AG04450 (cell line): ENCODE data around the gene PDZD2. TPM values are rescaled to one million over a fixed set of nuclear protein-coding genes. Genes with fewer than 3 reads are reported as not detected.

Experiments used
- CTCF ChIA-PET: fragments of 300-600, 350-600 bp; formaldehyde crosslinking; extraction: SDS; loops from one replicate; lab custom pipeline; 2022; ENCODE audit warnings: antibody characterized with exemption, inconsistent platforms; lab: Charles Lee
- POLR2A ChIA-PET: fragments of 350-600 bp; formaldehyde crosslinking; extraction: SDS; loops from one replicate; lab custom pipeline; 2021; ENCODE audit warnings: antibody characterized with exemption, inconsistent platforms; lab: Yijun Ruan, JAX
- DNase-seq: peaks from one replicate; pipeline ENCODE4 v3.0.0-alpha.2; 2011; ENCODE audit warnings: low read depth, low spot score
- H3K27ac ChIP-seq: one replicate; pipeline ENCODE4 v1.5.1; 2012; ENCODE audit warnings: low read depth, low read length, control low read depth
- H3K27me3 ChIP-seq: one replicate; pipeline ENCODE4 v1.6.0; 2012; ENCODE audit warnings: low read length; ENCODE audit not compliant: control insufficient read depth, insufficient read depth
- H3K4me3 ChIP-seq: 2 replicates; pipeline ENCODE4 v1.5.1; 2011; ENCODE audit warnings: mild to moderate bottlenecking, low read depth, low read length, control low read depth
- H3K9me3 ChIP-seq: 2 replicates; pipeline ENCODE4 v1.5.1; 2012; ENCODE audit warnings: low read length; ENCODE audit not compliant: control insufficient read depth, insufficient read depth
- polyA plus RNA-seq: library from polyadenylated mRNA; depleted of rRNA; stranded (reverse); fragments of >200 nt; gene quantifications from 2 replicates; pipeline ENCODE4 v1.2.3, GENCODE V29; 2011
- TF ChIP-seq, protein P1 (sequence below): IDR thresholded peaks from 2 replicates; pipeline ENCODE4 v1.5.1; 2011; ENCODE audit warnings: low read depth, low read length, control low read depth, inconsistent platforms

The PDZD2 gene
- polyA plus RNA-seq, 1 experiment, result 0.40 TPM

DNA sequence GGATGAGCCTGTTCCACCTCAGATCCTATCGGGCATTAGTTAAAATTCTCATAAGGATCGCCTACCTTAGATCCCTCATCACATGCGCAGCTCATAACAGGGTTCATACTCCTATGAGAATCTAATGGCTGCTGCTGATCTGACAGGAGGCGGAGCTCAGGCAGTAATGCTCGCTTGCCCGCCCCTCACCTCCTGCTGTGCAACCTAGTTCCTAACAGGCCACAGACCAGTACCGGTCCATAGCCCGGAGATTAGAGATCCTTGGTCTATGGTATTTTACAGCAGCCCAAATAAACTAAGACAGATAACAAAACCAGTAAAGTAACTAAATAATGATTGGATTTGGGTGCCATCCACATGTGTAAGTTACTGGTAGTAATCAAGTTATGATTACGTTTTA is 517.7 kb downstream of the PDZD2 start:
- TF ChIP-seq, protein P1, sequence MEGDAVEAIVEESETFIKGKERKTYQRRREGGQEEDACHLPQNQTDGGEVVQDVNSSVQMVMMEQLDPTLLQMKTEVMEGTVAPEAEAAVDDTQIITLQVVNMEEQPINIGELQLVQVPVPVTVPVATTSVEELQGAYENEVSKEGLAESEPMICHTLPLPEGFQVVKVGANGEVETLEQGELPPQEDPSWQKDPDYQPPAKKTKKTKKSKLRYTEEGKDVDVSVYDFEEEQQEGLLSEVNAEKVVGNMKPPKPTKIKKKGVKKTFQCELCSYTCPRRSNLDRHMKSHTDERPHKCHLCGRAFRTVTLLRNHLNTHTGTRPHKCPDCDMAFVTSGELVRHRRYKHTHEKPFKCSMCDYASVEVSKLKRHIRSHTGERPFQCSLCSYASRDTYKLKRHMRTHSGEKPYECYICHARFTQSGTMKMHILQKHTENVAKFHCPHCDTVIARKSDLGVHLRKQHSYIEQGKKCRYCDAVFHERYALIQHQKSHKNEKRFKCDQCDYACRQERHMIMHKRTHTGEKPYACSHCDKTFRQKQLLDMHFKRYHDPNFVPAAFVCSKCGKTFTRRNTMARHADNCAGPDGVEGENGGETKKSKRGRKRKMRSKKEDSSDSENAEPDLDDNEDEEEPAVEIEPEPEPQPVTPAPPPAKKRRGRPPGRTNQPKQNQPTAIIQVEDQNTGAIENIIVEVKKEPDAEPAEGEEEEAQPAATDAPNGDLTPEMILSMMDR, result no peak

DNA sequence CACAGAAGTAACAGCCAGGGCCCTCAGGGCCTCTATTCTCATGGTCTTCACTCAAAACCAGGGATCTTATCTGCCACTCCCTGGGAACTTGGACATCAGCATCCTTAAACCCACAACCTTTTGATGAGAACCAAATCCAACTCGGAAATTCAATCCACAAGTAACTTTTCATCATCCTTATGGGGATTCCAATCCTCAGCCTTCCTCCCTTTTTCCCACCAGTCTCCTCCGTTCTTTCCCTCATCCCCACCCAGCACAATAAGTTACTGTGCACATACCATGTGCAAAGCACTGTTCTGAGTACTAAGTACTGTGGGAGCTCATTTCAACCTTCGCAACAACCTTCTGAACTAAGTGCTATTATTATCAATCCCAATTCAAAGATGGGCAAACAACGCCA is 518.1 kb downstream of the PDZD2 start:
- Histone ChIP-seq H3K9me3 (no peaks in the 10 kb centered on the region; the same call in 1 of the 2 replicates), H3K27me3 (no peaks in the 10 kb centered on the region), H3K27ac (no peak overlapping the region), H3K4me3 (no peak overlapping the region)
- no peak for DNase-seq
- ChIA-PET POLR2A (no interaction called here), CTCF (no interaction called here)
- TF ChIP-seq, protein P1, result no peak

More for the DNA sequence above, 517.7 kb downstream of the PDZD2 start:
- ChIA-PET POLR2A (no interaction called here), CTCF (no interaction called here)
- Histone ChIP-seq H3K9me3 (no peaks in the 10 kb centered on the region; the same call in 1 of the 2 replicates), H3K4me3 (no peak overlapping the region), H3K27me3 (no peaks in the 10 kb centered on the region), H3K27ac (no peak overlapping the region)
- no peak for DNase-seq

DNA sequence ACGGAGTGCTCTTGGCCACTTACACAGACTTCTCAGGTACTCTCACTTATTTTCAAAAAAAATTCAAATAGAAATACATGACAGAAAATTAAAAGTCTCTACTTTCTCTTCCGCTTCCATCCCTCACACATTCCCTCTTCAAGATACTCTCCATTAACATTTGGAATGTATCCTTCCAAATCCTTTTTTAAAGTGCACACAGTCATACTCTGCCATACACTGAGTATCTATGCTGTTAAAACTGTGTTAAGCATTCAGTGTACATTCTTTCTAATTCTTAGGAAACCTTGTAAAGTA is 519.7 kb downstream of the PDZD2 start:
- POLR2A ChIA-PET, result interaction anchor here (0.7 kb wide), 1 partner anchor 32 kb away, joined by 4 read pairs; no protein-coding TSS in a partner anchor

DNA sequence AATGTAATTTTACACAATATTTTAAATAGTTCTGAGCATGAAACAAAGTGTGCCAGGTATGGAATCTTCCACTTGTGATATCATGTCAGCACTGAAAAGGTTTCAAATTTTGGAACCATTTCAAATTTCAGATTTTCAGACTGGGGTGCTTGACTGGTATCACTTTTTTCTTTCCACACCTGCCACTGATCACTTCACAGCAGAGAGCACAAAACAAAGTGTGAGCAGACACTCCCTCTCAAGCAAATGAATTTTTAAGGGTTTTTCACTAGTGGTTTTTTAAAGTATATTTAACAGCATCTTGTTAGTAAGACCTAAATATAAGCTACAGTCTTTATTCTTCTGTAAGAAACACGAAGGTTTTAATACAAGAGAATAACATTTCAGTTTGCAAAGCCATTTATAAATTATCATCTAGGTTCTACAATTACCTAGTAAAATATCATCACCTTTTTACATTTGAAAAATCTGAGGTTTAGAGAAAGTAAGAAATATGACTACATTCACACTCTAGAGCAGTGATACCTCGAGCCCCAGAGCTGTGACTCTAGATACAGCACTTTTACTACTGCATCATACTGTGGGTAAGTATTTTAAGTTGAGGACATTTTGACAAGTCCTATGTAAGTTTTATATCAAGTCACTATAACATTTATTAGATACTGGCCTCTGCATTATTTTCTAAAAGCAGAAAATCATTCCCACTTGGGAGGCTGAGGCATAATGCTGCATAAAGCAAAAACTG is 520.6 kb downstream of the PDZD2 start:
- Histone ChIP-seq H3K9me3 (no peaks in the 10 kb centered on the region; the same call in 1 of the 2 replicates), H3K27ac (no peak overlapping the region), H3K27me3 (no peaks in the 10 kb centered on the region), H3K4me3 (no peak overlapping the region)
- POLR2A ChIA-PET, result no interaction called here
- TF ChIP-seq, protein P1, result no peak
- CTCF ChIA-PET, result no interaction called here
- no peak for DNase-seq

More for the DNA sequence above, 519.7 kb downstream of the PDZD2 start:
- no peak overlapping the region for H3K27ac ChIP-seq
- CTCF ChIA-PET, result no interaction called here
- DNase-seq, result no peak
- TF ChIP-seq, protein P1, result no peak
- H3K9me3 ChIP-seq, result no peaks in the 10 kb centered on the region; the same call in 1 of the 2 replicates
- H3K27me3 ChIP-seq, result no peaks in the 10 kb centered on the region
- H3K4me3 ChIP-seq, result no peak overlapping the region

DNA sequence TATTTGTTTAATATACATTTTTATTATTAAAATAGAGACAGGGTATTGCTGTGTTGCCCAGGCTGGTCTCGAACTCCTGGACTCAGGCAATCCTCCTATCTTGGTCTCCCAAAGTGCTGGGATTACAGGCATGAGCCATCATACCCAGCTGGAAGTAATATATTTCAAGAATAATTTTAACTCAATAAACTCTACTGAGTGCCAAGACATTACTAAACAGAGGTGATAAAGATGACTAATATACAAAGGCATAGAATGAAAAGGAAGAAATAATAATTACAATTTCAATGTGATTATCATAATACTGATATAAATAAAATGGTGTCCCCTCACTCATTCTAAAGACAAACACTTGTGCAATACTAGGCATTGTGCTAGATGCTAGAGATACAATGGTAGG is 521.3 kb downstream of the PDZD2 start:
- DNase-seq, result no peak
- ChIA-PET POLR2A (no interaction called here), CTCF (no interaction called here)
- Histone ChIP-seq H3K27ac (no peak overlapping the region), H3K27me3 (no peaks in the 10 kb centered on the region), H3K9me3 (no peaks in the 10 kb centered on the region; the same call in 1 of the 2 replicates), H3K4me3 (no peak overlapping the region)
- TF ChIP-seq, protein P1, result no peak
